Keratinocyte (primary cell): ENCODE results near the gene C5orf22.
"Not testable (repeated sequence)": the region's sequence is repeated elsewhere in the genome, so short reads cannot be mapped to it uniquely, and the experiment has no call there.

ENCODE experiments used
- CTCF ChIP-seq, 3 experiments: IDR thresholded peaks in 1 of 3; conservative IDR thresholded peaks in 1 of 3; optimal IDR thresholded peaks in 1 of 3; 2 replicates in 2 of 3; 3 replicates in 1 of 3; pipeline versions ENCODE3 to v1.5.1; 2011; ENCODE audit warnings: low read length in 3 of 3, mild to moderate bottlenecking in 3 of 3, moderate library complexity in 2 of 3, control low read depth in 1 of 3, inconsistent platforms in 1 of 3; ENCODE audit not compliant: insufficient read depth in 2 of 3; ENCODE audit errors: extremely low read depth in 1 of 3
- EZH2 ChIP-seq: IDR thresholded peaks from one replicate; pipeline ENCODE4 v1.6.1; 2012; ENCODE audit warnings: inconsistent platforms, mild to moderate bottlenecking, low read length, moderate library complexity

GRCh38 chr5:31566362-31566761, 34.3 kb downstream of the C5orf22 start:
- TF ChIP-seq CTCF (optimal IDR thresholded peaks at IDR 0.05 in 1 of 3, IDR thresholded peaks at IDR 0.05 in 1 of 3, conservative IDR thresholded peaks at IDR 0.05 in 1 of 3; ENCODE audit: extremely low read depth in 1 of 3, insufficient read depth in 2 of 3, low read length in 3 of 3); EZH2: not testable (repeated sequence)
